Stimulated activated CD8-positive, alpha-beta memory T cell treated with anti-CD3 and anti-CD28 coated beads, Interleukin-15, amount 100 ng/mL, for 24 hours (primary cell): ENCODE results near the gene SCUBE3.

Source experiments
- DNase-seq: peaks from one replicate; pipeline ENCODE4 v3.0.0-alpha.2; 2020; ENCODE audit warnings: low read depth

The SCUBE3 gene

DNA sequence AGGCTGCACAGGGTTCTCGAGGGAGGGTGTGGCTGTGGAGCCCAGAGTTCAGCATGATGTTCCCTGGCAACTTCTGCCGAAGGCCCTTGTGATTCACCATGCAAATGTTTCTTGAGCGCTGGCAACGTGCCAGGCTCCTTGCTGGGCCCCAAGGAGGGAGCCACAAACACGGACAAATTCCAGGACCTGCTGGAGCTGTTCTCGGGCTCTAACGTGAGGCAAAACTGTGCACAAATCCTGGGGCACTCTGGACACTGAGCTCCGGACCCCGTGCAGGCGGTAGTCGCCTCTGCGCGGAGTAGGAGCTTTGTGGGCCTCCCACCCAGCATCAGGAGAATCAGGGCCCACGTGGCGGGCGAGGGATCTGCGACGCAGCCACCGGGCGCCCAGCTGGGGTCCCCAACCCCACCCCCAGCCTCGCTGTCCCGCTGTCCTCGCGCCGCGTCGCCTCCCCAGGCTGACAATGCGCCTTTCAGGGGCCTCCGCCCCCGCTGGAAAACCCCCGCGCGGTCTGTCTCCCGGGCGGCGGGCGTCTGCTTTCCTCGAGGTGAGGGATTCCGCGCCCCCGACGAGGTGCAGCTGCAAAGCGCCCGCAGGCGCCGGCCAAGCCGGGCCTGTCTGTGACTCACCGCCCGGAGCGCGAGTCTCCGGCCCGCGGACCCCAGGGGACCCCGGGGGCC is 31.7 kb upstream of the SCUBE3 start:
- DNase-seq, result no peak

- no peak for DNase-seq
Observed at GRCh38 chr6:35183281-35183680, 30.5 kb upstream of the SCUBE3 start.

DNA sequence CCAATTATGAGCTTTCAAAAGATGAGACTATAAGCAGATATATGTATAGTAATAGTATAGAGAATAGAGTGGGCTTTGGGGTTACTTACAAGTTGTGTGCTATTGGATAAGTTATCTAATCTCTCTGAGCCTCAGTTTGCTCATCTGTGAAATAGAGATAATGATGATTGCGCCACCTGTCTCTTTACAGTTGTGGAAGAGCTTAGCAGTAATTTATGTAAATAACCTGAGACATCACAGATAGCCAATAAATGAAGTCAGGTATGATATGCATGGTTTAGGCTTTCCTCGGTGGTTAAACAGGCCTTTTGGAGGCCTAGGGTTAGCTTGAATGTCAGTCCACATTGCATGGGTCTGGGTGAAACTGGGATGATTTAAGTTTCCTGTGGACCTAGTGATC is 29.8 kb upstream of the SCUBE3 start:
- DNase-seq, result no peak

GRCh38 chr6:35184580-35185301 is 29.0 kb upstream of the SCUBE3 start:
- DNase-seq, result no peak

GRCh38 chr6:35185302-35185681 is 28.5 kb upstream of the SCUBE3 start:
- no peak for DNase-seq

DNA sequence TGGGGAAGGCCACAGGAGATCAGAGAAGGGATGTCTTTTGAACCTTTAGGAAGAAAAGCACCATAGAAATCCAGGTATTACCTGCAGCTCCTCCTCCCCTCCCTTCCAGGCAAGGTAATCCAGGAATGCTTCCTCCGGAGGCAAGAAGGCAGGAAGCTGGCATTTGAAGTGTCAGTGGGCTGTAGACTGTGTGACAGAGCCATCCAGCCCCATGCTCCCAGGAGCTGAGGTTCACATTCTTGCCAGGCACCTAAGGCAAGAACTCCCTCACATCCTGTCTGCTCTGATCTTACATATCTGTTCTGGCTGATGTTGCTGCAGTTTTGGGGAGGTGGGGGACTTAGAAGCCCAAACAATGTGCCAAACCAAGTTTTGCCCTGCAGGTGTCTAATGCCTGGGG is 27.8 kb upstream of the SCUBE3 start:
- DNase-seq, result no peak

- no peak for DNase-seq
Observed at GRCh38 chr6:35186571-35186970, 27.2 kb upstream of the SCUBE3 start.

GRCh38 chr6:35188886-35189285 is 24.9 kb upstream of the SCUBE3 start:
- no peak for DNase-seq

DNA sequence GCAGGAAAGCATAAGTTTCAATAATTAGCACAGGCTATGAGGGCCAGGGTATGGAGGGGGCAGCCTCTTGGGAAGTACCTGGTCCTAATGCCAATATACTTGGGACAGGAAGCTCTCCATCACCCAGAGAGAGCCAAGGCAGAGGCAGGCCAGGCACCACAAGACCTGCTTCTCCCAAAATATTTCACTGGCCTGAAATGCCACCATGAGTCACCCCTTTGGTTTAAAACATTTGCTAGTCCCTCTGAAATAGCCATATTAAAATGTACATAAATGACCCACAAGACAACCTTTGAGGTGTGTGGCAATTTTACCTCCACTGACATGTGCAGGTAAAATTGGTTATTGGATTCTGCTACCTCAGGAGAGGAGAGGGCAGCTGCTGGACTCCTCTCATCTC is 23.4 kb upstream of the SCUBE3 start:
- DNase-seq, result no peak

DNA sequence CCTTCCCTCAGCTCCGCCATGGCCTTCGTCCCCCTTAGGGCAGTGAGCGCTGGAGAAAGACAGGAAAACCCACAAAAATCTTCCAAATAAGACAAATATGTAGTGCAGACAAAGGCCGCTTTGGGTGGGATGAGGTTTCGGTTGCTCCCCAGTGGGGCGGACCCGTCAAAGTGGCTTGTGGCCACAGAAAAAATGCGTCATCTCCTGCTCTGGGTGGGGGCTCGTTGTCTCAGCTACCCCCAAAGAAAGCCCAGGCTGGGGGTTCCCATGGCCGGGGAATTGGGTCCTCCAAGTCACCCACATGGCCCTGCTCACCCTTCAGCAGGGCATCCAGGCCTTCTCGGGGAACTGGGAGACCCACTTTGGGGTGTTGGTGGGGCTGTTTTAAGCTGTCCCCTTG is 21.9 kb upstream of the SCUBE3 start:
- DNase-seq, result no peak

- DNase-seq, result no peak
Observed at GRCh38 chr6:35192301-35192860, 21.4 kb upstream of the SCUBE3 start.

DNA sequence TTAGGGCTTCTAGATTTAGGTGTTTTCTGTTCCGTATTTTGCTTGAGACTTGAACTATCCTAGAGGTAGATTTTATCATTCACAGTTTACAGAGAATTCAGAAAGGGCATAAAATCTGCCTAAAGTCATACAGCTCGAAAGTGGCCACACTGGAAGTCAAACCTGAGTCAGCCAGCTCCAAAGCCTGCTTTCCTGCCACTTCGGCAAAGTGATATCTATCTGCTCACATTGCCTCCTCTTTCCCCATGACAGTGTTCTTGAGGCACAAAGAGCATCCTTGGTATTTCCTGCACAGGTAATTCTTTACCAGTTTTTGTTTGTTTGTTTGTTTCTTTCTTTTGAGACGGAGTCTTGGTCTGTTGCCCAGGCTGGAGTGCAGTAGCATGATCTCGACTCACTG is 19.4 kb upstream of the SCUBE3 start:
- DNase-seq, result no peak

DNA sequence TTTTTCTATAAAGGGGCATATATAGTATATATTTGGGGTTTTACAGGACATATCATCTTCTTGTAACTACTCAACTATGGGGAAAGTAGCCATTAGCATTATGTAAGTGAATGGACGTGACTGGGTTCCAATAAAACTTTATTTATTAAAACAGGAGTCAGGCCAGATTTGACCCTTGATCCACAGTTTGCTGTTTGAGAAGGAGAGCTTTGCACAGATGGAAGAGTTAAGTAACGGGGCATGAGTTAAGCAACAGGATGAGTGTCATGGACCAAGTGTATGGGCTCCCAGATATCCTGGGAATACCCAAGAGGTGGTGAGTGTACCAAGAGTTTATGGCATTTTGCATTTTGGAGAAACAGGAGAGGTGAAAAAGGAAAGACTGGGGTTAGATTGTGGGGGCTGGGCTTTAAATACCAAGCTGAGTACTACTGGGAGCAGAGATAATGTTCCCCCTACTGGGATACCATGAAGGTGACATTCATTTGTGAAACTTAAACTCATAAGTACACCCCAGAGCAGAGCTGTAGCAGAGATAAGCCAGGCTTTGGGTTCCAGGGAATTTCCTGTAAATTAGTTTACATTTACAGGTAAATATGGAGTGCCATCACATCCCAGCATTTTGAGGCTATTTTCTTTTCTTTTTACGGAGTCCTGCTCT is 18.5 kb upstream of the SCUBE3 start:
- no peak for DNase-seq

DNA sequence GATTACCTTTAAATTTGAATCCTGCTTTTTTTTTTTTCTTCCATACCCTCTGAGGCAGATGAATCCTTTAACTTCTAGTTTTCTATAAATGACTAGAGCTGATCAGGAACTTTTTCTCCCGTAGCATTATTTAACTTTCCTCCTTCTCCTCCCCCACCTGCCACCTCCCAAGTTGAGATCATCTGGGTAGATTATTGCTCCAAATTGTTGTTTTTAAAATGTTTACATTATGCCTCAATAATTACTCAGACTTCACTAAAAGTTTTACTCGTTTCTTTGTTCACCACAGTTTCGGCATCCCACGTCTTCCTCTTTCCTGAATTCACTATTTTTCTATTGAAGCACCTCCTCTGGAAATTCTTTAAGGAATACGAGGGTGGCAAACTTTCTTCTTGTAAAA is 16.6 kb upstream of the SCUBE3 start:
- no peak for DNase-seq

GRCh38 chr6:35199866-35200265 is 13.9 kb upstream of the SCUBE3 start:
- no peak for DNase-seq

- no peak for DNase-seq
Observed at GRCh38 chr6:35202066-35202546, 11.7 kb upstream of the SCUBE3 start.

- no peak for DNase-seq
Observed at GRCh38 chr6:35203152-35203670, 10.5 kb upstream of the SCUBE3 start.

DNA sequence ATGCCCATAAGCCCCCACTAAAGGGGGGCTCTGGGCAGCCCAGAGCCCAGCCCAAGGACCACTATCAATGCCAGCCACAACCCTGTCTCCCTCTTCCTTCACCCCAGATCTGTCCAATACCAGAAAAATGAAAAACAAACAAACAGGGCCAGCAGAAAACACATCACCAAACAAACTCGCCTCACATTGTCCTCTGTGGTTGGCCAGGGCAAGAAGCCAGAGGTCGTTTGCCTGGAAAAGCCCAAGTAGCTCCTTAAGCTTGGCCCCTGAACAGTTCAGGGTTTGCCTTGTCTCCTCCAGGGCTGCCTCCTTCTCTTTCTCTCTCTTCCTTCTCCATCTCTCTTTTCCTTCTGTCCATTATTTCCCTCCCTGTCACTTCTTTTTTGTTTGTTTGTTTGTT is 10.1 kb upstream of the SCUBE3 start:
- DNase-seq, result no peak

- DNase-seq, result no peak
Observed at GRCh38 chr6:35206346-35206745, 7.4 kb upstream of the SCUBE3 start.

- DNase-seq, result no peak
Observed at GRCh38 chr6:35208419-35208818, 5.3 kb upstream of the SCUBE3 start.

GRCh38 chr6:35209081-35209480 is 4.7 kb upstream of the SCUBE3 start:
- DNase-seq, result no peak

DNA sequence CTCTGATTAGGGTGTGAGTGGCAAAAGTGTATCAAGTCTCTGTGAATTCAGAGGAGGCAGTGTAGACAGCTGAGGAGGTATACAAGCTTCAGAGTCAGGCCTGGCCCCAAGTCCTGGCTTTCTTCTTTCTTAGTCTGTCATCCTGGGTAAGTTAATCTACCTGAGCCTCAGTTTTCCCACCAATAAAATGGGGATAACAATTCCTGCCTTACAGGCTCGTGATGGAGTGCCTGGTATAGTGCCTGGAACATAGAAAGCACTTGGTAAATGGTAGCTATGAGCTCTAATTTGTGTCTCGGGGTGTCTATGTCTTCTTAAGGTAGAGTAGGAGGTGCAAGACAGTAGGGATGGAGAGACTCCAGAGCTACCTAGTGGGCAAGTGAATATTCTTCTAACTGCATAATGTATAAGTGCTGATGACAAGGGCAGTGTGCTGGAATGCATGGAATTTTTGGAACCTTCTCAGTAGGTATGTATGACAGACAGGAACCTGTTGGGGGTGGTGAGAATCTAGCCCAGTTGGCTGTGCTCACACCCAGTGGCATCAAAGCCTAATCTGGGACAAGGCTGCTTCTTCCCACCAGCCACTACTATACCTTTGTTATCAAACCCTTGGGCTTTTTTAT is 4.0 kb upstream of the SCUBE3 start:
- DNase-seq, result no peak
